HS-5 (cell line): ENCODE data around the gene NUDT9.
"Not testable (repeated sequence)": the region's sequence is repeated elsewhere in the genome, so short reads cannot be mapped to it uniquely, and the experiment has no call there.

Experiments used
- DNase-seq: peaks from one replicate; pipeline ENCODE4 v3.0.0-alpha.2; 2012; ENCODE audit warnings: low read depth

NUDT9 gene

GRCh38 chr4:87422104-87423052, at the start of gene NUDT9:
Gene NUDT9, plus strand, starts transcription at chr4:87422573. Its CDS starts 333 bp downstream, at chr4:87422906.
- DNase-seq, result peak; percentile 81

- DNase-seq, result no peak
These were observed 46.6 kb upstream of the NUDT9 start for GRCh38 chr4:87375719-87376291.

- DNase-seq, result no peak
These were observed 44.6 kb upstream of the NUDT9 start for GRCh38 chr4:87377816-87378215.

- DNase-seq, result no peak
These were observed 40.3 kb upstream of the NUDT9 start for GRCh38 chr4:87382116-87382515.

GRCh38 chr4:87382931-87383330, 39.4 kb upstream of the NUDT9 start:
- DNase-seq, result no peak

GRCh38 chr4:87384466-87385132, 37.8 kb upstream of the NUDT9 start:
- DNase-seq, result not testable (repeated sequence)

- DNase-seq, result no peak
These were observed 35.1 kb upstream of the NUDT9 start for GRCh38 chr4:87387237-87387636.

GRCh38 chr4:87388901-87389300, 33.5 kb upstream of the NUDT9 start:
- no peak for DNase-seq

- DNase-seq, result not testable (repeated sequence)
These were observed 32.3 kb upstream of the NUDT9 start for GRCh38 chr4:87390055-87390454.

GRCh38 chr4:87390551-87390890, 31.9 kb upstream of the NUDT9 start:
- DNase-seq, result no peak

GRCh38 chr4:87390891-87391575, 31.3 kb upstream of the NUDT9 start, which contains the start of gene HSD17B11:
Gene HSD17B11, minus strand, starts transcription at chr4:87391188. Its CDS starts 118 bp downstream, at chr4:87391070.
- DNase-seq, result peak; percentile 76

- DNase-seq, result no peak
These were observed 30.8 kb upstream of the NUDT9 start for GRCh38 chr4:87391576-87392054.

- DNase-seq, result no peak
These were observed 30.2 kb upstream of the NUDT9 start for GRCh38 chr4:87392183-87392582.

GRCh38 chr4:87395073-87395472, 27.3 kb upstream of the NUDT9 start:
- not testable (repeated sequence) for DNase-seq

GRCh38 chr4:87395851-87396250, 26.5 kb upstream of the NUDT9 start:
- DNase-seq, result not testable (repeated sequence)

GRCh38 chr4:87399148-87399547, 23.2 kb upstream of the NUDT9 start:
- DNase-seq, result no peak

GRCh38 chr4:87399954-87400353, 22.4 kb upstream of the NUDT9 start:
- no peak for DNase-seq

- not testable (repeated sequence) for DNase-seq
These were observed 18.6 kb upstream of the NUDT9 start for GRCh38 chr4:87403732-87404131.

GRCh38 chr4:87405211-87405820, 17.1 kb upstream of the NUDT9 start:
- no peak for DNase-seq

GRCh38 chr4:87406462-87406861, 15.9 kb upstream of the NUDT9 start:
- no peak for DNase-seq

GRCh38 chr4:87406902-87407301, 15.5 kb upstream of the NUDT9 start:
- not testable (repeated sequence) for DNase-seq
